Neural cell (in vitro differentiated cells): ENCODE measurements around the gene CREBL2. TPM values are rescaled to one million over a fixed set of nuclear protein-coding genes. Genes with fewer than 3 reads are reported as not detected.
"Not testable (repeated sequence)": the region's sequence is repeated elsewhere in the genome, so short reads cannot be mapped to it uniquely, and the experiment has no call there.

Source experiments
- H2AFZ ChIP-seq: fragments of 200-600, 300-800 bp; sonication (generic), shearing (Covaris generic); 2 replicates; pipeline ENCODE4 v1.6.0; 2014; ENCODE audit warnings: low read depth, mild to moderate bottlenecking, antibody characterized with exemption, low read length, moderate library complexity
- H3F3A ChIP-seq: fragments of 200-600 bp; shearing (Covaris generic); 2 replicates; pipeline ENCODE4 v1.6.1; 2016; ENCODE audit warnings: mild to moderate bottlenecking, moderate library complexity, mixed read lengths, antibody characterized with exemption, low read length; ENCODE audit not compliant: insufficient read depth, poor library complexity, severe bottlenecking
- H3K27ac ChIP-seq: fragments of 200-600, 300-800 bp; sonication (generic), shearing (Covaris generic); 2 replicates; pipeline ENCODE4 v1.5.1; 2014; ENCODE audit warnings: mild to moderate bottlenecking, low read length, moderate library complexity
- H3K27me3 ChIP-seq: fragments of 300-800, 200-600 bp; sonication (generic), shearing (Covaris generic); 2 replicates; pipeline ENCODE4 v1.6.0; 2014; ENCODE audit warnings: mild to moderate bottlenecking, low read depth, low read length, moderate library complexity; ENCODE audit not compliant: insufficient read depth
- H3K36me3 ChIP-seq: fragments of 300-800, 200-600 bp; sonication (generic), shearing (Covaris generic); 2 replicates; pipeline ENCODE4 v1.5.1; 2014; ENCODE audit warnings: mild to moderate bottlenecking, antibody characterized with exemption, low read length, moderate library complexity; ENCODE audit not compliant: insufficient read depth
- H3K4me2 ChIP-seq: fragments of 300-800, 200-600 bp; sonication (generic), shearing (Covaris generic); 2 replicates; pipeline ENCODE4 v1.6.0; 2014; ENCODE audit warnings: mild to moderate bottlenecking, low read length
- H3K4me3 ChIP-seq: fragments of 300-800, 200-600 bp; sonication (generic), shearing (Covaris generic); 2 replicates; pipeline ENCODE4 v1.5.1; 2014; ENCODE audit warnings: mild to moderate bottlenecking, low read length, moderate library complexity
- H3K79me2 ChIP-seq: fragments of 200-600 bp; shearing (Covaris generic); replicated peaks from 2 replicates; pipeline ENCODE4 v1.6.0; 2014; ENCODE audit warnings: mild to moderate bottlenecking, low read length, moderate library complexity; ENCODE audit not compliant: insufficient read depth
- H3K9ac ChIP-seq: fragments of 300-800, 200-600 bp; sonication (generic), shearing (Covaris generic); 2 replicates; pipeline ENCODE4 v1.6.1; 2016; ENCODE audit warnings: mild to moderate bottlenecking, low read length, mixed read lengths
- H3K9me2 ChIP-seq: fragments of 200-600 bp; shearing (Covaris generic); 2 replicates; pipeline ENCODE4 v1.6.1; 2016; ENCODE audit warnings: mild to moderate bottlenecking, low read length, mixed read lengths; ENCODE audit not compliant: insufficient read depth
- H3K9me3 ChIP-seq: fragments of 200-600, 300-800 bp; sonication (generic), shearing (Covaris generic); 2 replicates; pipeline ENCODE4 v1.6.1; 2016; ENCODE audit warnings: mild to moderate bottlenecking, mixed run types, low read length, moderate library complexity, mixed read lengths
- H4K20me1 ChIP-seq: fragments of 200-600 bp; shearing (Covaris generic); 2 replicates; pipeline ENCODE4 v1.6.1; 2016; ENCODE audit warnings: mild to moderate bottlenecking, mixed run types; ENCODE audit not compliant: insufficient read depth
- EP300 ChIP-seq: fragments of 450-650 bp; conservative IDR thresholded peaks from 2 replicates; pipeline ENCODE4 v1.6.1; 2014; ENCODE audit warnings: antibody characterized with exemption, mild to moderate bottlenecking, moderate library complexity; ENCODE audit not compliant: poor library complexity, severe bottlenecking
- EZH2 ChIP-seq: fragments of 200-600, 300-800 bp; shearing (Covaris generic), sonication (generic); IDR thresholded peaks from 2 replicates; pipeline ENCODE4 v1.6.1; 2014; ENCODE audit warnings: antibody characterized with exemption, low read length, borderline replicate concordance, mild to moderate bottlenecking; ENCODE audit not compliant: insufficient read depth, poor library complexity, severe bottlenecking
- MXI1 ChIP-seq: fragments of 450-650 bp; conservative IDR thresholded peaks from 2 replicates; pipeline ENCODE4 v1.6.1; 2014; ENCODE audit warnings: antibody characterized with exemption, mild to moderate bottlenecking; ENCODE audit not compliant: poor library complexity, severe bottlenecking
- POLR2AphosphoS5 ChIP-seq: IDR thresholded peaks from 2 replicates; pipeline ENCODE4 v1.6.1; 2012
- RAD21 ChIP-seq: fragments of 450-650 bp; conservative IDR thresholded peaks from 2 replicates; pipeline ENCODE4 v1.6.1; 2014; ENCODE audit warnings: antibody characterized with exemption, mild to moderate bottlenecking, moderate library complexity
- SMC3 ChIP-seq: fragments of 450-650 bp; conservative IDR thresholded peaks from 2 replicates; pipeline ENCODE4 v1.6.1; 2014; ENCODE audit warnings: antibody characterized with exemption, mild to moderate bottlenecking, moderate library complexity; ENCODE audit not compliant: poor library complexity
- TAF1 ChIP-seq: IDR thresholded peaks from 2 replicates; pipeline ENCODE4 v1.6.1; 2012; ENCODE audit warnings: low read depth
- polyA plus RNA-seq: library from polyadenylated mRNA; depleted of rRNA; stranded (reverse); fragments of >200 nt; gene quantifications from 2 replicates; pipeline ENCODE4 v1.2.3, GENCODE V29; 2014
- TF ChIP-seq, protein P1 (sequence below): IDR thresholded peaks from 2 replicates; pipeline ENCODE4 v1.6.1; 2012; ENCODE audit warnings: borderline replicate concordance
- TF ChIP-seq, protein P2 (sequence below): fragments of 450-650 bp; IDR thresholded peaks from 2 replicates; pipeline ENCODE4 v1.5.1; 2014; ENCODE audit warnings: antibody characterized with exemption, mild to moderate bottlenecking, moderate library complexity; ENCODE audit not compliant: poor library complexity, severe bottlenecking

Gene CREBL2
- polyA plus RNA-seq, 1 donor from 2014 or later: 29.9 TPM

DNA sequence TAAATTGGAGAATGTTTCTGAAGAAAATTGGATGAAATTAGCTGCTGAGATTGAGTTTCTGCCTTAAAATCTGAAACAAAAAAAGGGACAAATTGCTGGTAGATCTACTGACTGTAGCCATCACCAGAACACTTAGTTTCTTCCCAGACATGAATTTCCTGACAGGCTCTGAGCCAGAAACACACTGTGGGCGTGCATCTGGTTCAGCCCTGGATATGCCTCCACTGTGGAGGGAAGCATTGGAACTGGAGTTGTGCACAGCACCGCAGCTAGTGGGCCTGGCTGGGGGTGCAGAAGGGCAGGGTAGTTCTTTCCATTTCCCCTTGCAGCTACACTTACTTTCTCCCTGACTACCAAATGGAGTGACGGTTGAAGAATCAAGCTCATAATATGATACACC lies 31.2 kb downstream of the CREBL2 start:
- Histone ChIP-seq H3K9me3 (peaks cover 6% of the 10 kb centered on the region), H3K27ac (no peak overlapping the region), H3K79me2 (no peaks in the 10 kb centered on the region), H3K9ac (no peak overlapping the region), H2AFZ (no peak overlapping the region), H3K36me3 (peaks cover 14% of the 10 kb centered on the region), H3K9me2 (no peaks in the 10 kb centered on the region), H4K20me1 (no peaks in the 10 kb centered on the region), H3K4me3 (no peak overlapping the region), H3K4me2 (no peak overlapping the region), H3K27me3 (no peaks in the 10 kb centered on the region), H3F3A (no peaks in the 10 kb centered on the region)
- no peak for TF ChIP-seq TAF1

DNA sequence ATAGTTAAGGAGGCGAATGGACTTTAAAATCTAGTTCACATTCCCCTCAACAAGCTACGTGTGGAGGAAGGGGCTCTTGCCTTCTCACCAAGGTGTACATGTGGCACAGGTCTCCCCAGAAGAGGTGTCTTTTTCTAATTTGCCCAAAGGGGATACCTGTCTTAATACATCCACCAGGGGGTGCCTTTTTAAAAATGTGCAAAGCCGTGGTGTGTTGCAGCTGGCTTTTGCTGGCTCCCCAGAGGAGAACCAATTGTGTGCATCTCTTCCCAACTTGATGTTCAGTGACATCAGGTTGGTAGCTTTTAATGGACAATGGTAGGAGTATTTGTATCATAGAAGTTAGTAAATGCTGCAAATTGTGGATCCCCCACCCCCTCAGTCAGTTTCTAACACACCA lies 33.8 kb downstream of the CREBL2 start:
- no peak overlapping the region for H3K4me2 ChIP-seq
- H3K27me3 ChIP-seq: no peaks in the 10 kb centered on the region
- no peaks in the 10 kb centered on the region for H4K20me1 ChIP-seq
- no peaks in the 10 kb centered on the region for H3K9me2 ChIP-seq
- H3F3A ChIP-seq: no peaks in the 10 kb centered on the region
- H3K9ac ChIP-seq: no peak overlapping the region
- no peaks in the 10 kb centered on the region for H3K79me2 ChIP-seq
- peaks cover 20% of the 10 kb centered on the region for H3K9me3 ChIP-seq
- peaks cover 14% of the 10 kb centered on the region for H3K36me3 ChIP-seq
- no peak overlapping the region for H3K4me3 ChIP-seq
- H3K27ac ChIP-seq: no peak overlapping the region
- TF ChIP-seq, protein P1, sequence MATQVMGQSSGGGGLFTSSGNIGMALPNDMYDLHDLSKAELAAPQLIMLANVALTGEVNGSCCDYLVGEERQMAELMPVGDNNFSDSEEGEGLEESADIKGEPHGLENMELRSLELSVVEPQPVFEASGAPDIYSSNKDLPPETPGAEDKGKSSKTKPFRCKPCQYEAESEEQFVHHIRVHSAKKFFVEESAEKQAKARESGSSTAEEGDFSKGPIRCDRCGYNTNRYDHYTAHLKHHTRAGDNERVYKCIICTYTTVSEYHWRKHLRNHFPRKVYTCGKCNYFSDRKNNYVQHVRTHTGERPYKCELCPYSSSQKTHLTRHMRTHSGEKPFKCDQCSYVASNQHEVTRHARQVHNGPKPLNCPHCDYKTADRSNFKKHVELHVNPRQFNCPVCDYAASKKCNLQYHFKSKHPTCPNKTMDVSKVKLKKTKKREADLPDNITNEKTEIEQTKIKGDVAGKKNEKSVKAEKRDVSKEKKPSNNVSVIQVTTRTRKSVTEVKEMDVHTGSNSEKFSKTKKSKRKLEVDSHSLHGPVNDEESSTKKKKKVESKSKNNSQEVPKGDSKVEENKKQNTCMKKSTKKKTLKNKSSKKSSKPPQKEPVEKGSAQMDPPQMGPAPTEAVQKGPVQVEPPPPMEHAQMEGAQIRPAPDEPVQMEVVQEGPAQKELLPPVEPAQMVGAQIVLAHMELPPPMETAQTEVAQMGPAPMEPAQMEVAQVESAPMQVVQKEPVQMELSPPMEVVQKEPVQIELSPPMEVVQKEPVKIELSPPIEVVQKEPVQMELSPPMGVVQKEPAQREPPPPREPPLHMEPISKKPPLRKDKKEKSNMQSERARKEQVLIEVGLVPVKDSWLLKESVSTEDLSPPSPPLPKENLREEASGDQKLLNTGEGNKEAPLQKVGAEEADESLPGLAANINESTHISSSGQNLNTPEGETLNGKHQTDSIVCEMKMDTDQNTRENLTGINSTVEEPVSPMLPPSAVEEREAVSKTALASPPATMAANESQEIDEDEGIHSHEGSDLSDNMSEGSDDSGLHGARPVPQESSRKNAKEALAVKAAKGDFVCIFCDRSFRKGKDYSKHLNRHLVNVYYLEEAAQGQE: no peak
- TF ChIP-seq TAF1: no peak
- no peak for TF ChIP-seq MXI1
- TF ChIP-seq RAD21: no peak
- no peak for TF ChIP-seq EP300
- no peak for TF ChIP-seq SMC3
- TF ChIP-seq EZH2: no peak
- TF ChIP-seq, protein P2, sequence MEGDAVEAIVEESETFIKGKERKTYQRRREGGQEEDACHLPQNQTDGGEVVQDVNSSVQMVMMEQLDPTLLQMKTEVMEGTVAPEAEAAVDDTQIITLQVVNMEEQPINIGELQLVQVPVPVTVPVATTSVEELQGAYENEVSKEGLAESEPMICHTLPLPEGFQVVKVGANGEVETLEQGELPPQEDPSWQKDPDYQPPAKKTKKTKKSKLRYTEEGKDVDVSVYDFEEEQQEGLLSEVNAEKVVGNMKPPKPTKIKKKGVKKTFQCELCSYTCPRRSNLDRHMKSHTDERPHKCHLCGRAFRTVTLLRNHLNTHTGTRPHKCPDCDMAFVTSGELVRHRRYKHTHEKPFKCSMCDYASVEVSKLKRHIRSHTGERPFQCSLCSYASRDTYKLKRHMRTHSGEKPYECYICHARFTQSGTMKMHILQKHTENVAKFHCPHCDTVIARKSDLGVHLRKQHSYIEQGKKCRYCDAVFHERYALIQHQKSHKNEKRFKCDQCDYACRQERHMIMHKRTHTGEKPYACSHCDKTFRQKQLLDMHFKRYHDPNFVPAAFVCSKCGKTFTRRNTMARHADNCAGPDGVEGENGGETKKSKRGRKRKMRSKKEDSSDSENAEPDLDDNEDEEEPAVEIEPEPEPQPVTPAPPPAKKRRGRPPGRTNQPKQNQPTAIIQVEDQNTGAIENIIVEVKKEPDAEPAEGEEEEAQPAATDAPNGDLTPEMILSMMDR: no peak
- no peak for TF ChIP-seq POLR2AphosphoS5
- H2AFZ ChIP-seq: no peak overlapping the region

DNA sequence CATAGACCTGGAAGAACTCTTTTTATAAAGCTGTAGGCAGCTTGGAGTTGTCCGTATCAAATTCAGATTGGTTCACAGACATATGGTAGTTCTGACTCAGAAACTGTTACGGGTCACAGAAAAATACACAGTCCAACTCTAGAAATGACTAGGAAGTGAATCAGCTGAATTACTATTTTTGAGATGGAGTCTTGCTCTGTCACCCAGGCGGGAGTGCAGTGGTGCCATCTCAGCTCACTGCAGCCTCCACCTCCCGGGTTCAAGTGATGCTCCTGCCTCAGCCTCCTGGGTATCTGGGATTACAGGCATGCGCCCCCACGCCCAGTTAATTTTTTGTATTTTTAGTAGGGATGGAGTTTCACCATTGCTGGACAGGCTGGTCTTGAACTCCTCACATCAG lies 34.3 kb downstream of the CREBL2 start:
- not testable (repeated sequence) for H3K27ac ChIP-seq, H3K4me2 ChIP-seq, H3K9ac ChIP-seq, H4K20me1 ChIP-seq, H3K27me3 ChIP-seq, H3F3A ChIP-seq, H3K79me2 ChIP-seq, H3K4me3 ChIP-seq, H2AFZ ChIP-seq, H3K9me2 ChIP-seq
- H3K9me3 ChIP-seq: peaks cover 20% of the 10 kb centered on the region
- H3K36me3 ChIP-seq: peaks cover 14% of the 10 kb centered on the region
